BE2C (cell line): Measurements from ENCODE around the gene DDN.

Experiments used
- DNase-seq: peaks from one replicate; pipeline ENCODE4 v3.0.0-alpha.2; 2020
- H3K27me3 ChIP-seq: fragments of 250-450 bp; sonication (Bioruptor Pico); 2 replicates; pipeline ENCODE4 v1.5.1; 2020; ENCODE audit warnings: mild to moderate bottlenecking
- H3K36me3 ChIP-seq: fragments of 250-450 bp; sonication (Bioruptor Pico); 2 replicates; pipeline ENCODE4 v1.5.1; 2020; ENCODE audit warnings: mild to moderate bottlenecking
- H3K4me1 ChIP-seq: fragments of 250-450 bp; sonication (Bioruptor Pico); 2 replicates; pipeline ENCODE4 v1.5.1; 2020
- H3K4me3 ChIP-seq: 2 replicates; pipeline ENCODE4 v1.5.1; 2011; ENCODE audit warnings: low read depth, low read length
- H3K9me3 ChIP-seq: fragments of 250-450 bp; sonication (Bioruptor Pico); 2 replicates; pipeline ENCODE4 v1.5.1; 2020
- CTCF ChIP-seq: IDR thresholded peaks from 2 replicates; pipeline ENCODE4 v1.5.1; 2012; ENCODE audit warnings: mild to moderate bottlenecking, low read depth, low read length

The DDN gene

GRCh38 chr12:49028666-49029275 is 29.6 kb upstream of the DDN start:
- no peaks in the 10 kb centered on the region for H3K4me1 ChIP-seq
- TF ChIP-seq CTCF, result no peak
- no peak for DNase-seq
- H3K4me3 ChIP-seq, result no peak overlapping the region
- no peaks in the 10 kb centered on the region for H3K27me3 ChIP-seq
- H3K36me3 ChIP-seq, result peaks cover 94% of the 10 kb centered on the region
- H3K9me3 ChIP-seq, result no peaks in the 10 kb centered on the region

- DNase-seq, result no peak
- TF ChIP-seq CTCF, result no peak
- H3K4me3 ChIP-seq, result no peak overlapping the region
- peaks cover 94% of the 10 kb centered on the region for H3K36me3 ChIP-seq
- no peaks in the 10 kb centered on the region for H3K4me1 ChIP-seq
- H3K9me3 ChIP-seq, result no peaks in the 10 kb centered on the region
- H3K27me3 ChIP-seq, result no peaks in the 10 kb centered on the region
Measured at GRCh38 chr12:49027846-49028555, 28.8 kb upstream of the DDN start.

- no peak for TF ChIP-seq CTCF
- DNase-seq, result no peak
- Histone ChIP-seq H3K9me3 (no peaks in the 10 kb centered on the region), H3K4me1 (no peaks in the 10 kb centered on the region), H3K27me3 (no peaks in the 10 kb centered on the region), H3K36me3 (peaks cover 94% of the 10 kb centered on the region), H3K4me3 (no peak overlapping the region)
Measured at GRCh38 chr12:49026678-49027480, 27.7 kb upstream of the DDN start.

- Histone ChIP-seq H3K27me3 (no peaks in the 10 kb centered on the region), H3K36me3 (peaks cover 93% of the 10 kb centered on the region), H3K4me1 (no peaks in the 10 kb centered on the region), H3K4me3 (no peak overlapping the region), H3K9me3 (no peaks in the 10 kb centered on the region)
- no peak for TF ChIP-seq CTCF
- no peak for DNase-seq
Measured at GRCh38 chr12:49026101-49026500, 26.9 kb upstream of the DDN start.

GRCh38 chr12:49025463-49025862 is 26.3 kb upstream of the DDN start:
- DNase-seq, result no peak
- TF ChIP-seq CTCF, result no peak
- H3K4me3 ChIP-seq, result no peak overlapping the region
- H3K36me3 ChIP-seq, result peaks cover 86% of the 10 kb centered on the region
- no peaks in the 10 kb centered on the region for H3K4me1 ChIP-seq
- no peaks in the 10 kb centered on the region for H3K9me3 ChIP-seq
- H3K27me3 ChIP-seq, result no peaks in the 10 kb centered on the region

- H3K36me3 ChIP-seq, result peaks cover 79% of the 10 kb centered on the region
- DNase-seq, result no peak
Measured at GRCh38 chr12:49024543-49024942, 25.4 kb upstream of the DDN start.

More at GRCh38 chr12:49024543-49024942, 25.4 kb upstream of the DDN start:
- no peaks in the 10 kb centered on the region for H3K27me3 ChIP-seq
- no peak for TF ChIP-seq CTCF
- H3K9me3 ChIP-seq, result no peaks in the 10 kb centered on the region
- H3K4me1 ChIP-seq, result no peaks in the 10 kb centered on the region
- H3K4me3 ChIP-seq, result no peak overlapping the region
